Measurements from ENCODE around the gene HNRNPLL. TPM values are rescaled to one million over a fixed set of nuclear protein-coding genes. Genes with fewer than 3 reads are reported as not detected.

The HNRNPLL gene
- total and polyA plus RNA-seq, 2 of the 8 experiments (the other 6 are each of a cell fraction or from before 2014, with no cell fraction given): 18.6 to 69.3 TPM

GRCh38 chr2:38583524-38583923, 19.2 kb downstream of the HNRNPLL start:
- no peak for TF ChIP-seq PHF8 (conservative IDR thresholded peaks at IDR 0.05; ENCODE audit: low read depth, low read length)
- no peak for TF ChIP-seq RBBP5 (IDR thresholded peaks at IDR 0.05; ENCODE audit: borderline replicate concordance, low read depth, low read length)
- no peak for TF ChIP-seq TCF12 (IDR thresholded peaks at IDR 0.05; ENCODE audit: low read depth, low read length)
- TF ChIP-seq JUN (IDR thresholded peaks at IDR 0.05; ENCODE audit: low read depth, low read length): no peak
- TF ChIP-seq GTF2F1 (IDR thresholded peaks at IDR 0.05; ENCODE audit: borderline replicate concordance, low read depth, low read length): no peak
- TF ChIP-seq POLR2AphosphoS5 (IDR thresholded peaks at IDR 0.05; ENCODE audit: low read depth, low read length): no peak
- TF ChIP-seq SP4 (IDR thresholded peaks at IDR 0.05; ENCODE audit: low read length): no peak
- no peak for TF ChIP-seq CTBP2 (IDR thresholded peaks at IDR 0.05; ENCODE audit: borderline replicate concordance, insufficient read depth, insufficient read length, low read length)
- no peak for TF ChIP-seq CHD1 (IDR thresholded peaks at IDR 0.05; ENCODE audit: low read depth, low read length)
- no peak for TF ChIP-seq EZH2 (IDR thresholded peaks at IDR 0.05; ENCODE audit: low read depth, low read length, severe bottlenecking)
- TF ChIP-seq POU5F1 (IDR thresholded peaks at IDR 0.05; ENCODE audit: low read depth, low read length): no peak
- no peak for TF ChIP-seq NANOG (IDR thresholded peaks at IDR 0.05; ENCODE audit: insufficient read depth, low read depth, low read length, poor library complexity, severe bottlenecking)
- TF ChIP-seq TEAD4 (IDR thresholded peaks at IDR 0.05; ENCODE audit: low read depth, low read length): no peak
- no peak for TF ChIP-seq BACH1 (IDR thresholded peaks at IDR 0.05; ENCODE audit: low read length)
- no peak for TF ChIP-seq SIX5 (IDR thresholded peaks at IDR 0.05; ENCODE audit: low read depth, low read length)
- Histone ChIP-seq H3K56ac (replicated peaks; ENCODE audit: insufficient read length, low read depth, low read length) (no peak overlapping the region), H4K5ac (ENCODE audit: insufficient read length, low read depth, low read length) (no peak overlapping the region), H4K91ac (replicated peaks; ENCODE audit: insufficient read length, low read length) (no peak overlapping the region), H4K20me1 (replicated peaks in 1 of 2; ENCODE audit: control insufficient read depth in 1 of 2, insufficient read depth in 2 of 2, low read length in 2 of 2) (peaks cover 0 to 12% of the 10 kb centered on the region in 2 experiments), H2BK5ac (ENCODE audit: low read depth, low read length) (no peak overlapping the region), H3K27me3 (replicated peaks in 1 of 4; ENCODE audit: control insufficient read depth in 3 of 4, extremely low read depth in 1 of 4, insufficient read depth in 3 of 4, low read length in 3 of 4) (no peaks in the 10 kb centered on the region), H3K4me2 (ENCODE audit: insufficient read depth in 1 of 2, low read depth in 2 of 2, low read length in 2 of 2) (no peak overlapping the region), H3K4me3 (ENCODE audit: extremely low read depth in 1 of 4, insufficient read depth in 2 of 4, low read depth in 3 of 4, low read length in 4 of 4) (no peak overlapping the region), H3K9me3 (ENCODE audit: insufficient read depth in 2 of 2, low read depth in 1 of 2, low read length in 1 of 2) (no peaks in the 10 kb centered on the region), H3K79me2 (ENCODE audit: control insufficient read depth in 1 of 2, insufficient read depth in 2 of 2, low read length in 2 of 2) (peaks cover 0 to 44% of the 10 kb centered on the region in 2 experiments; a peak in 3 of 4 replicates), H2AK5ac (ENCODE audit: low read depth, low read length) (no peak overlapping the region), H2BK20ac (ENCODE audit: low read length) (no peak overlapping the region), H3K4me1 (replicated peaks in 1 of 4; ENCODE audit: control insufficient read depth in 3 of 4, insufficient read depth in 4 of 4, low read length in 3 of 4) (peaks cover 0 to 13% (median 2%) of the 10 kb centered on the region in 4 experiments; a peak in 5 of 7 replicates), H3K23ac (ENCODE audit: insufficient read length) (no peak overlapping the region), H3K27ac (ENCODE audit: low read depth, low read length) (no peak overlapping the region), H4K8ac (ENCODE audit: extremely low read depth, insufficient read depth, low read length) (no peak overlapping the region), H2AFZ (ENCODE audit: low read length) (no peak overlapping the region), H3K36me3 (ENCODE audit: control insufficient read depth in 2 of 4, insufficient read depth in 4 of 4, low read length in 3 of 4) (peaks cover 2 to 36% (median 8%) of the 10 kb centered on the region in 4 experiments; a peak in 5 of 8 replicates), H3K4ac (replicated peaks; ENCODE audit: insufficient read length, low read depth, low read length) (no peak overlapping the region), H2BK15ac (ENCODE audit: low read length) (no peak overlapping the region), H2BK120ac (replicated peaks; ENCODE audit: low read depth, low read length) (no peak overlapping the region), H3K18ac (ENCODE audit: extremely low read depth, low read length) (no peak overlapping the region), H3K23me2 (ENCODE audit: low read depth, low read length) (no peaks in the 10 kb centered on the region), H3K14ac (ENCODE audit: insufficient read length) (no peak overlapping the region), H3K9ac (replicated peaks in 1 of 4; ENCODE audit: extremely low read depth in 1 of 4, low read depth in 3 of 4, low read length in 3 of 4) (no peak overlapping the region), H3K79me1 (ENCODE audit: low read depth, low read length) (no peaks in the 10 kb centered on the region), H2BK12ac (ENCODE audit: low read depth, low read length) (no peak overlapping the region)
- FAIRE-seq (no peak), DNase-seq (ENCODE audit: low read depth in 1 of 2, low spot score in 2 of 2) (no peak)
- ChIA-PET CTCF (ENCODE audit: partially characterized antibody) (interaction anchor here (0.9 to 10.6 kb wide), 8 partner anchors 17 to 151 kb away, joined by 3 to 119 read pairs (median 5); partner anchors contain the start of genes GALM and HNRNPLL), POLR2A (ENCODE audit: partially characterized antibody) (interaction anchor here (0.6 to 4.5 kb wide), 5 partner anchors 19 to 167 kb away, joined by 4 to 33 read pairs (median 5); partner anchors contain the start of genes HNRNPLL and SRSF7)
- 90% methylated on average over 3 of the region's 3 CpGs; no CpG with 5 or more reads in 1 of the 2 experiments for WGBS, 2 experiments (ENCODE audit: extremely low coverage in 1 of 2, insufficient coverage in 1 of 2, insufficient read length in 1 of 2, insufficient replicate concordance in 2 of 2, low coverage in 1 of 2, low lambda C conversion rate in 2 of 2, missing lambda C conversion rate in 1 of 2)

All from H1 (cell line).